D721Med (cell line): ENCODE data around the gene TYK2.

Source experiments
- DNase-seq: peaks from one replicate; pipeline ENCODE4 v3.0.0; 2011; ENCODE audit warnings: low spot score; ENCODE audit not compliant: insufficient read length
- FAIRE-seq: peaks from 2 replicates; lab custom pipeline; 2011; peaks lifted over from hg19 to GRCh38; lab: Jason Lieb, UNC
- TF ChIP-seq, protein P1 (sequence below): IDR thresholded peaks from 2 replicates; pipeline ENCODE4 v1.5.1; 2012; ENCODE audit warnings: mild to moderate bottlenecking, control low read depth; ENCODE audit not compliant: insufficient read depth; ENCODE audit errors: missing control alignments

The TYK2 gene

DNA sequence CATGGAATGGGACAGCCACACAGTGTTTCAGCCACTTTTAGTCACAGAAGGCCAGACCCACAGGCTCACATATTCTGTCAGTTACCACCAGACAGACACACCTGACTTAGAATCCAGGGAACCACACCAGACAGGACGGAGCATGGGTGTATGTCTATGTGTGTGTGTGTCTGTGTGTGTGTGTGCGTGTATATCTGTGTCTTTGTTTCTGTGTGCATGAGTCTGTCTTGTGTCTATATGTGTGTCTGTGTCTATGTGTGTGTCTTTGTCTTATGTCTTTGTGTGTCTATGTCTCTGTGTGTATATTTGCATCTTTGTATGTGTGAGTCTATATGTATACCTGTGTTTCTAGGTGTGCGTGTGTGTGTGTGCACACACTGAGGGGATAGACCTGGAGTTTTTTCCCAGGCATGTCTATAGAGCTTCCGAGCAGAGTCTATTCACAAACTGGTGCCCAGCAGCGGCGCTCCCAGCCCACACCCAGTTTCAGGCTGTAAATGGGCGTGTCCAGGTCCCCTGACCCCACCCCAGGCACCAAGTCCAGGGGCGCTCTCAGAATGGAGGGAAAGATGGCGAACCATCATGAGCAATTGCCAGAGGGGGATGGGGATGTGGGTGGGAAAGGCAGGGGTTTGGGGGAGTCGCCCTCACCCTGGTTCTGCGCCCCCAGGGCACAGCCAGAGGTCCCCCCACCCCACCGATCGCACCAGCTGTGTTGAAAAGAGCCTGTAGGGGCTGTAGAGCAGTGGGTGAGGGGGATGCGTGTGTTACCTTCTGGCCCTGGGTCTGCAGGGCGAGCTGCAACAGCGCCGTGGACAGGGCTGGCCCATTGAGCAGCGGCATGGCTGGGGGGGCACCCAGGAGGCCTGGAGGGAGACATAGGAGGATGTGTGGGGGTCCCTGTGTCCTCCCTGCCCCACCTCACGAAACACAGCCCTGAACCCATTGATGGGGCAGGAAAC, 58.2 kb downstream of the TYK2 start:
- FAIRE-seq (no peak), DNase-seq (no peak)
- TF ChIP-seq, protein P1, sequence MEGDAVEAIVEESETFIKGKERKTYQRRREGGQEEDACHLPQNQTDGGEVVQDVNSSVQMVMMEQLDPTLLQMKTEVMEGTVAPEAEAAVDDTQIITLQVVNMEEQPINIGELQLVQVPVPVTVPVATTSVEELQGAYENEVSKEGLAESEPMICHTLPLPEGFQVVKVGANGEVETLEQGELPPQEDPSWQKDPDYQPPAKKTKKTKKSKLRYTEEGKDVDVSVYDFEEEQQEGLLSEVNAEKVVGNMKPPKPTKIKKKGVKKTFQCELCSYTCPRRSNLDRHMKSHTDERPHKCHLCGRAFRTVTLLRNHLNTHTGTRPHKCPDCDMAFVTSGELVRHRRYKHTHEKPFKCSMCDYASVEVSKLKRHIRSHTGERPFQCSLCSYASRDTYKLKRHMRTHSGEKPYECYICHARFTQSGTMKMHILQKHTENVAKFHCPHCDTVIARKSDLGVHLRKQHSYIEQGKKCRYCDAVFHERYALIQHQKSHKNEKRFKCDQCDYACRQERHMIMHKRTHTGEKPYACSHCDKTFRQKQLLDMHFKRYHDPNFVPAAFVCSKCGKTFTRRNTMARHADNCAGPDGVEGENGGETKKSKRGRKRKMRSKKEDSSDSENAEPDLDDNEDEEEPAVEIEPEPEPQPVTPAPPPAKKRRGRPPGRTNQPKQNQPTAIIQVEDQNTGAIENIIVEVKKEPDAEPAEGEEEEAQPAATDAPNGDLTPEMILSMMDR = no peak

DNA sequence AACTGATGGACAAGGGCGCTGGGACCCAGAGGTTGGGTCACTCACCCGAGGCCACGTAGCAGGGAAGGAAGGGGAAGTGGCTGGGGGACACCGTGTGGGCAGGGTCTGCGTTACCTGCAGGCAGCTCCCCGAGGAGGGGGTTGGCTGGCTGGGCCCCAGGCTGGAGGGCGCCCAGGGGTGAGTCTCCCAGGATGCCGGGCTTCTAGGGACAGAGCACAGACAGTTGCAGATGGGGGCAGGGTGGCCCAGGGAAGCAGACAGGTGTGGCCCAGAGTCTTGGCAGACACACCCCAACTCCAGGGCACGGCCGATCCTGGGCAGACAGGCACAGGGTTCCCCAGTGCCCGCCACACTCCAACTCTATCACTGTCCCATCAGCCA, 59.0 kb downstream of the TYK2 start:
- TF ChIP-seq, protein P1 = no peak
- FAIRE-seq (no peak), DNase-seq (no peak)

DNA sequence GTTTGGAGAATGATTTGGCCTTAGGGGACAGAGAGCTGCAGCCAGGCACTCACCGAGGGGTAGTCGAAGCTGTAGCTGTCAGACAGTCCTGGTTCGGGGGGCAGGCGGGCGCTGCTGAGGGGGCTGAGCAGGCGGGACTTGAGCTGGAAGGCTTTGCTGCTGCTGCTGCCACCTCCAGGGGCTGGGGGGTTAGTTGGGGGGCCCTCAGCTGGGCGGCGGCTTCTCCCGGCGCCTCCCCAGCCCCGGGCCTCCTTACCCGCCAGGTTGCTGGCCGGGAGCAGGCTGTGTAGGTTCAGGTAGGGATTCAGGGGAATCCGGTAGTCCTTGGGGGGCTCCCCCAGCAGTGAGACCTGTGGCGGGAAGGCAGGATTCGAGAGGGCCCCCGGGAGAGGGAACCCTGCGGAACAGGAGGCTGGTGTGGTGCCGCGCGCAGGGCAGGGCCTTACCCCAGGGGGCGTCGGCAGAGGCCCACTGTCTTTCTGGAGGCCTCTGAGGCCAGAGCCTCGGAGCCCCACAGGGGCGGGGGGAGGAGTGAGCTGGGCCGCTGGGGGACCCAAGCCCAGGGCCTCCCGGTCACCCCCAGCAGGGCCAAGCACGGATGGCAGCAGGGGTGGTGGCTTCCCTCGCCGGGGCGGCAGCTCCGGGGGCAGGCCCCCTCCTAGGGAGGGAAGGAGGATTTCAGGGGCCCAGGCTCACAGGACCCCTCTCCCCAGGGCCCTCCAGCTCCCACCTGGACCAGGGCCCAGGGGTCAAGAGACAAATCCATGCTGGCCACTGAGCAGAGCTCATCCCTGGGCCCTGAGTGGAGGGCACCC, 59.6 kb downstream of the TYK2 start:
- DNase-seq (no peak), FAIRE-seq (no peak)
- TF ChIP-seq, protein P1 = no peak

GRCh38 chr19:10318807-10319682, 61.3 kb downstream of the TYK2 start:
- FAIRE-seq = no peak
- TF ChIP-seq, protein P1 = no peak

DNA sequence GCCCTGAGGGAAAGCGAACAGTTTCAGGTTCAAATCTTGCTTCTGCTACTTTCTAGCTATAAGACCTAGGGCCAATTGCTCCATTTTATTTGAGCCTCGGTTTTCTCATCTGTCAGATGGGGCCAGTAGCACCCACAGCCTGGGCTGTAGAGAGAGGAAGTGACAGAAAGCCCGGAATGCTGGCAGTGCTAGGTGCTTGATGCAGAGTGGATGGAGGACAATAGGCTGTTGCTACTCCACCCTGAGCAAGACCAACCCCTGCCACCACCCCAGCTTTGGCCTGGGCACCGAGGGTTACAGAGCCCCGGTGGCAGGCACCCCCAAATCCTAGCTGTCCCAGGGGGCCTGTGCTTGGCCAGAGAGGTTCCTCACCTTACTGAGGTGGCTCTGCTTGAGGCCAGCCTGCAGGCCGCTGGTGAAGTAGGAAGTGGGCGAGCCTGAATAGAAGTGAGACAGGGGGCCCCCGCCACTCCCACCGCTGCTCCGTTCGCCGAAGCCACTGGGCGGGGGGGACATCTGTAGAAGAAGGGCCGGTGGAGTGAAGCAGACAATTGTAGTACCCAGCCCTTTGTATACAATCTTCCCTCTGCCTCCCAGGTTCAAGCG, 62.4 kb downstream of the TYK2 start:
- DNase-seq (no peak), FAIRE-seq (no peak)
- TF ChIP-seq, protein P1 = no peak

More at GRCh38 chr19:10318807-10319682, 61.3 kb downstream of the TYK2 start:
- no peak for DNase-seq

DNA sequence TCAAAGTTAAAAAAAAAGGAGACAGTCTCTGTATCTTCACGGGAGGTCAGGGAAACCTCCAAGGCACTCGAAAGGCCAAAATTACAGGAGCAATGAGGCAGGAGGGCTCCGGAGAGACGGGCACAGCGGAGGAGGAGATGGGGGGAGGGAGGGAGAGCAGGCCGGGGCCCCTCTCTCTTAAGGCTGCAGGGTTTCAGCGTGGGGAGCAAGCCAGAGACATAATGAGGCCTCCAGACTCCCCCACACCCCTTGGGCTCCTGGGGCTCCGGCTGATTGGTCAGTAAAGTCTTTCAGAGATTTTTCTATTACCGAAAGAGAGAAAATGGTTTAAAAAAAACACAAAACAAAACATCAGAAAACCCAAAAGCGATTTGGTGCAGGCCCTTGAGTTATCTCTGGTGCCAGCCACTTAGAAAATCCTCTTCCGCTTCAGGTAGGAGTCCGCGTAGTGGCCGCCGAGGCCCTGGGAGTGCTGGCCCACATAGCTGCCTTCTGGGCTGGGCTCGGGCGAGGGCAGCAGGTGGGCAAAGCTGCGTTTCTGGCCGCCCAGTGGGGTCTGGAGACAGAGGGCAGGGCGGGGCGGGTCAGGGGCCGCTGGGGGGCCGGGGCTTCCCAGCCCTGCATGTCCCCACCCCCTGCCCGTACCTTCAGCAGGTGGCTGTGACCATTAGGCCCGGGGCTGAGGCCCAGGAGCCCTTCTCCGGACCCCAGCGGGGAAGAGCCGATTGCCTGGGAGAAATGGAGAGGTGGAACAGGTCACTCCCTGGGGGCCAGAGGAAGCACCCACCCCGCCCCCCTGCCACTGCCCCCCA, 63.1 kb downstream of the TYK2 start:
- DNase-seq = no peak
- TF ChIP-seq, protein P1 = no peak
- no peak for FAIRE-seq
